Left lung (tissue), 10 donors: ENCODE results near the gene OR1D5. TPM values are rescaled to one million over a fixed set of nuclear protein-coding genes. Genes with fewer than 3 reads are reported as not detected.
"Not testable (repeated sequence)": the region's sequence is repeated elsewhere in the genome, so short reads cannot be mapped to it uniquely, and the experiment has no call there.

ENCODE experiments used
- ATAC-seq: fragments of 200-7000 bp; cut with Tn5 transposase; one replicate; pipeline ENCODE4 v1.9.1; 2020; ENCODE audit warnings: moderate library complexity
- DNase-seq, 4 donors: peaks; one replicate each; pipeline ENCODE4 v3.0.0-alpha.2; 2013 to 2020
- H3K27ac ChIP-seq, 2 donors: fragments of 200-600 bp; sonication (generic) in 1 of 2; one replicate each; pipeline versions ENCODE4 v1.5.0 to v1.8.0; 2020 to 2021
- H3K27me3 ChIP-seq, 2 donors: fragments of 200-600 bp; sonication (generic) in 1 of 2; one replicate each; pipeline versions ENCODE4 v1.5.0 to v1.8.0; 2020 to 2021
- H3K36me3 ChIP-seq, 2 donors: fragments of 200-600 bp; sonication (generic) in 1 of 2; one replicate each; pipeline versions ENCODE4 v1.5.0 to v1.8.0; 2020 to 2021
- H3K4me1 ChIP-seq, 2 donors: fragments of 200-600 bp; one replicate each; pipeline ENCODE4 v1.8.0; 2021
- H3K4me3 ChIP-seq, 2 donors: fragments of 200-600 bp; sonication (generic) in 1 of 2; one replicate each; pipeline versions ENCODE4 v1.5.0 to v1.8.0; 2020 to 2021; ENCODE audit warnings: mild to moderate bottlenecking in 1 of 2
- H3K9me3 ChIP-seq, 2 donors: fragments of 200-600 bp; sonication (generic) in 1 of 2; one replicate each; pipeline versions ENCODE4 v1.5.0 to v1.8.0; 2020 to 2021
- CTCF ChIP-seq, 2 donors: fragments of 200-600 bp; sonication (generic) in 1 of 2; IDR thresholded peaks; one replicate each; pipeline versions ENCODE4 v1.5.0 to v1.8.0; 2021; ENCODE audit warnings: antibody characterized with exemption in 2 of 2
- intact Hi-C, 2 donors: fragments of 100-400 bp; cut with DNase I; formaldehyde crosslinking; loops; one replicate each; pipeline versions ENCODE4 v1.11.2 to v1.14.2; 2022
- polyA plus RNA-seq, 6 donors: library from polyadenylated mRNA; unstranded; fragments of 120-200 nt; gene quantifications; one replicate each; pipeline ENCODE4 v1.2.1, GENCODE V29; 2013; ENCODE audit not compliant: insufficient read length in 6 of 6
- total RNA-seq, 2 donors: library from RNA; stranded (reverse); fragmentation: NEBNext Ultra II Directional; extraction: Animal tissue kit (Norgen Biotek cat#: 25700); gene quantifications; one replicate each; pipeline ENCODE4 v1.2.1, GENCODE V29; 2021
- donor health status: DM: no; HTN: yes; CAD: no.
- donor health status: DM: no; HTN: no; CAD: no.

OR1D5 gene
- total and polyA plus RNA-seq, 8 donors: not detected

GRCh38 chr17:3034578-3034920 lies 28.9 kb downstream of the OR1D5 start:
- no peaks in the 10 kb centered on the region for H3K9me3 ChIP-seq
- peaks cover 0 to 10% of the 10 kb centered on the region in 2 donors for H3K36me3 ChIP-seq
- peaks cover 0 to 2% of the 10 kb centered on the region in 2 donors for H3K4me1 ChIP-seq
- H3K4me3 ChIP-seq: no peak overlapping the region
- DNase-seq (peak in 1 of 4 donors; percentile 65), ATAC-seq (no peak)
- intact Hi-C loops: no loop called here
- H3K27me3 ChIP-seq: peaks cover 0 to 32% of the 10 kb centered on the region in 2 donors
- TF ChIP-seq CTCF (IDR thresholded peaks at IDR 0.05): no peak
- no peak overlapping the region for H3K27ac ChIP-seq

- intact Hi-C loops: no loop called here
- H3K4me3 ChIP-seq: no peak overlapping the region
- no peak for TF ChIP-seq CTCF (IDR thresholded peaks at IDR 0.05)
- ATAC-seq: no peak
- no peaks in the 10 kb centered on the region for H3K9me3 ChIP-seq
- H3K27ac ChIP-seq: no peak overlapping the region
- DNase-seq: peak in 1 of 4 donors; percentile 58
- H3K36me3 ChIP-seq: peaks cover 0 to 10% of the 10 kb centered on the region in 2 donors
- H3K27me3 ChIP-seq: peaks cover 0 to 32% of the 10 kb centered on the region in 2 donors
- peaks cover 0 to 7% of the 10 kb centered on the region in 2 donors for H3K4me1 ChIP-seq
Measured at GRCh38 chr17:3033741-3034577, 29.4 kb downstream of the OR1D5 start.

- intact Hi-C loops: no loop called here
- ATAC-seq (no peak), DNase-seq (peak in 1 of 4 donors; percentile 61)
- no peaks in the 10 kb centered on the region for H3K9me3 ChIP-seq
- H3K27ac ChIP-seq: no peak overlapping the region
- peaks cover 0 to 10% of the 10 kb centered on the region in 2 donors for H3K36me3 ChIP-seq
- TF ChIP-seq CTCF (IDR thresholded peaks at IDR 0.05): no peak
- peaks cover 0 to 7% of the 10 kb centered on the region in 2 donors for H3K4me1 ChIP-seq
- peaks cover 0 to 28% of the 10 kb centered on the region in 2 donors for H3K27me3 ChIP-seq
- no peak overlapping the region for H3K4me3 ChIP-seq
Measured at GRCh38 chr17:3033248-3033640, 30.2 kb downstream of the OR1D5 start.

GRCh38 chr17:3032258-3033247 lies 30.9 kb downstream of the OR1D5 start:
- Histone ChIP-seq H3K27ac (no peak overlapping the region), H3K9me3 (no peaks in the 10 kb centered on the region), H3K4me1 (peaks cover 0 to 7% of the 10 kb centered on the region in 2 donors), H3K4me3 (no peak overlapping the region), H3K36me3 (peaks cover 0 to 10% of the 10 kb centered on the region in 2 donors), H3K27me3 (peaks cover 0 to 21% of the 10 kb centered on the region in 2 donors)
- intact Hi-C loops: no loop called here
- no peak for ATAC-seq
- peak in 1 of 4 donors; percentile 54 for DNase-seq
- no peak for TF ChIP-seq CTCF (IDR thresholded peaks at IDR 0.05)

GRCh38 chr17:3030852-3031470 lies 32.4 kb downstream of the OR1D5 start:
- H3K36me3 ChIP-seq: peaks cover 0 to 23% of the 10 kb centered on the region in 2 donors
- intact Hi-C loops, ATAC-seq, H3K4me3 ChIP-seq, H3K4me1 ChIP-seq, H3K9me3 ChIP-seq: not testable (repeated sequence)
- DNase-seq: peak in 1 of 4 donors; percentile 39
- H3K27me3 ChIP-seq: peaks cover 0 to 12% of the 10 kb centered on the region in 2 donors
- peak overlapping the region in 1 of 2 donors; percentile 86 for H3K27ac ChIP-seq
